OCI-LY7 (cell line): Measurements from ENCODE around the gene LRBA.
"Not testable (repeated sequence)": the region's sequence is repeated elsewhere in the genome, so short reads cannot be mapped to it uniquely, and the experiment has no call there.

Experiments
- EZH2phosphoT487 ChIP-seq: fragments of 200-600 bp; sonication (generic); IDR thresholded peaks from 2 replicates; pipeline ENCODE4 v1.6.1; 2018; ENCODE audit warnings: low read depth, borderline replicate concordance, mild to moderate bottlenecking, mixed run types, antibody characterized with exemption, low read length, moderate library complexity, mixed read lengths
- TF ChIP-seq, protein P1 (sequence below): fragments of 200-600 bp; sonication (generic); conservative IDR thresholded peaks from 2 replicates; pipeline ENCODE4 v1.5.1; 2014; ENCODE audit warnings: mild to moderate bottlenecking, antibody characterized with exemption, low read length, moderate library complexity, mixed read lengths

- TF ChIP-seq, protein P1, sequence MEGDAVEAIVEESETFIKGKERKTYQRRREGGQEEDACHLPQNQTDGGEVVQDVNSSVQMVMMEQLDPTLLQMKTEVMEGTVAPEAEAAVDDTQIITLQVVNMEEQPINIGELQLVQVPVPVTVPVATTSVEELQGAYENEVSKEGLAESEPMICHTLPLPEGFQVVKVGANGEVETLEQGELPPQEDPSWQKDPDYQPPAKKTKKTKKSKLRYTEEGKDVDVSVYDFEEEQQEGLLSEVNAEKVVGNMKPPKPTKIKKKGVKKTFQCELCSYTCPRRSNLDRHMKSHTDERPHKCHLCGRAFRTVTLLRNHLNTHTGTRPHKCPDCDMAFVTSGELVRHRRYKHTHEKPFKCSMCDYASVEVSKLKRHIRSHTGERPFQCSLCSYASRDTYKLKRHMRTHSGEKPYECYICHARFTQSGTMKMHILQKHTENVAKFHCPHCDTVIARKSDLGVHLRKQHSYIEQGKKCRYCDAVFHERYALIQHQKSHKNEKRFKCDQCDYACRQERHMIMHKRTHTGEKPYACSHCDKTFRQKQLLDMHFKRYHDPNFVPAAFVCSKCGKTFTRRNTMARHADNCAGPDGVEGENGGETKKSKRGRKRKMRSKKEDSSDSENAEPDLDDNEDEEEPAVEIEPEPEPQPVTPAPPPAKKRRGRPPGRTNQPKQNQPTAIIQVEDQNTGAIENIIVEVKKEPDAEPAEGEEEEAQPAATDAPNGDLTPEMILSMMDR, result not testable (repeated sequence)
- not testable (repeated sequence) for TF ChIP-seq EZH2phosphoT487
Measured at GRCh38 chr4:151063143-151063542, 48.1 kb upstream of the LRBA start.
